ENCODE results near the gene BICDL2. TPM values are rescaled to one million over a fixed set of nuclear protein-coding genes. Genes with fewer than 3 reads are reported as not detected.

The BICDL2 gene
- total and polyA plus RNA-seq, 2 donors (not counting 3 experiments of a cell fraction or from before 2014, with no cell fraction given) = not detected

DNA sequence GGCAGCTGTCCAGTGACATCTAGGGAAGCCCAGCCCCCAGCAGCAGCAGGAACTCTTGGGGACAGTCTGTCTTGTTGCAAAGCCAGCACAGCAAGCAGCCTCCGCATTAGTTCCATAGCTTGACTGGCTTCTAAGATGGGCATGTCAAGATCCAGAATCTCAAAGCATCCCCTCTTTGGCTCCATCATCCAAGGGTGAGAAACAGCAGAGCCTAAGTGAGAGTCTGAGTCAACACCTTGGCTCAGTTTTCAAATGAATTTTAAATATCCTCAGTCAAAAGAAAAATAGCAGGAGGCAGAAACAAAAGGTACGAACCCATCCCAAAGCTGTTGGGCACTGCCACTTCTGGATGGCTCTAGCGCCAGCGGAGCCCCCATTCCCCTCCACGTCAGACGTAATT lies 21.8 kb downstream of the BICDL2 start:
- intact Hi-C loops (cut with micrococcal nuclease) (no loop called here), dilution Hi-C loops (cut with MboI; ENCODE audit: extremely low pct_ligation_motif_present, low sequenced_read_pairs) (no loop called here)
- Histone ChIP-seq H4K20me1 (replicated peaks; ENCODE audit: control insufficient read depth, extremely low read depth, insufficient read depth, low read length) (no peaks in the 10 kb centered on the region), H3K36me3 (ENCODE audit: control insufficient read depth in 2 of 2, extremely low read depth in 1 of 2, insufficient read depth in 2 of 2, low read length in 2 of 2) (no peaks in the 10 kb centered on the region), H3K27ac (ENCODE audit: insufficient read depth, low read depth, low read length) (no peak overlapping the region), H3K4me2 (ENCODE audit: insufficient read depth, low read length) (no peak overlapping the region), H3K4me3 (replicated peaks in 1 of 3; ENCODE audit: insufficient read depth in 1 of 3, low read depth in 1 of 3, low read length in 3 of 3) (no peak overlapping the region), H3K9me3 (replicated peaks; ENCODE audit: control insufficient read depth, insufficient read depth, low read length) (no peaks in the 10 kb centered on the region), H3K9me1 (replicated peaks; ENCODE audit: control insufficient read depth, extremely low read depth, insufficient read depth, low read length) (no peaks in the 10 kb centered on the region), H3K79me2 (ENCODE audit: control insufficient read depth, insufficient read depth, low read length) (no peaks in the 10 kb centered on the region), H2AFZ (ENCODE audit: low read depth, low read length) (no peak overlapping the region), H3K27me3 (ENCODE audit: control insufficient read depth in 2 of 2, insufficient read depth in 2 of 2, low read length in 2 of 2) (peaks cover 21 to 22% of the 10 kb centered on the region in 2 experiments), H3K4me1 (ENCODE audit: control insufficient read depth, extremely low read depth, insufficient read depth, low read length) (no peaks in the 10 kb centered on the region), H3K9ac (replicated peaks; ENCODE audit: extremely low read depth, insufficient read depth, low read length) (no peak overlapping the region)
- BruUV-seq (replicated peaks) = no TSS peak
- TF ChIP-seq, protein P1, sequence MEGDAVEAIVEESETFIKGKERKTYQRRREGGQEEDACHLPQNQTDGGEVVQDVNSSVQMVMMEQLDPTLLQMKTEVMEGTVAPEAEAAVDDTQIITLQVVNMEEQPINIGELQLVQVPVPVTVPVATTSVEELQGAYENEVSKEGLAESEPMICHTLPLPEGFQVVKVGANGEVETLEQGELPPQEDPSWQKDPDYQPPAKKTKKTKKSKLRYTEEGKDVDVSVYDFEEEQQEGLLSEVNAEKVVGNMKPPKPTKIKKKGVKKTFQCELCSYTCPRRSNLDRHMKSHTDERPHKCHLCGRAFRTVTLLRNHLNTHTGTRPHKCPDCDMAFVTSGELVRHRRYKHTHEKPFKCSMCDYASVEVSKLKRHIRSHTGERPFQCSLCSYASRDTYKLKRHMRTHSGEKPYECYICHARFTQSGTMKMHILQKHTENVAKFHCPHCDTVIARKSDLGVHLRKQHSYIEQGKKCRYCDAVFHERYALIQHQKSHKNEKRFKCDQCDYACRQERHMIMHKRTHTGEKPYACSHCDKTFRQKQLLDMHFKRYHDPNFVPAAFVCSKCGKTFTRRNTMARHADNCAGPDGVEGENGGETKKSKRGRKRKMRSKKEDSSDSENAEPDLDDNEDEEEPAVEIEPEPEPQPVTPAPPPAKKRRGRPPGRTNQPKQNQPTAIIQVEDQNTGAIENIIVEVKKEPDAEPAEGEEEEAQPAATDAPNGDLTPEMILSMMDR (IDR thresholded peaks at IDR 0.05; ENCODE audit: extremely low read depth in 1 of 2, insufficient read depth in 1 of 2, low read depth in 1 of 2, low read length in 2 of 2) = no peak
- TF ChIP-seq MYC (IDR thresholded peaks at IDR 0.05; ENCODE audit: low read depth, low read length) (no peak), FOS (IDR thresholded peaks at IDR 0.05; ENCODE audit: borderline replicate concordance, insufficient read depth, low read length) (no peak), POLR2AphosphoS5 (IDR thresholded peaks at IDR 0.05; ENCODE audit: insufficient read depth, low read depth, low read length) (no peak), POLR2A (IDR thresholded peaks at IDR 0.05; ENCODE audit: low read depth, low read length) (no peak), JUN (IDR thresholded peaks at IDR 0.05; ENCODE audit: borderline replicate concordance, insufficient read depth, insufficient read length, low read depth) (no peak), MAX (IDR thresholded peaks at IDR 0.05; ENCODE audit: insufficient read depth, insufficient read length) (no peak), GATA2 (IDR thresholded peaks at IDR 0.05; ENCODE audit: insufficient read depth, insufficient read length, low read depth, low read length) (no peak), EZH2 (IDR thresholded peaks at IDR 0.05; ENCODE audit: borderline replicate concordance, low read depth, low read length, severe bottlenecking) (no peak)
- FAIRE-seq (no peak), DNase-seq (ENCODE audit: low read depth, low spot score) (no peak)
- CTCF ChIA-PET = interaction anchor here (1.3 kb wide), 1 partner anchor 17 kb away, joined by 7 read pairs; no protein-coding TSS in a partner anchor
- POLR2A ChIA-PET = no interaction called here
